GM12801 (cell line): ENCODE measurements around the gene SCD5.

Source experiments
- TF ChIP-seq, protein P1 (sequence below): IDR thresholded peaks from one replicate; pipeline ENCODE4 v1.5.1; 2011; ENCODE audit warnings: control low read depth; ENCODE audit not compliant: insufficient read length; ENCODE audit errors: extremely low read depth

Gene SCD5

DNA sequence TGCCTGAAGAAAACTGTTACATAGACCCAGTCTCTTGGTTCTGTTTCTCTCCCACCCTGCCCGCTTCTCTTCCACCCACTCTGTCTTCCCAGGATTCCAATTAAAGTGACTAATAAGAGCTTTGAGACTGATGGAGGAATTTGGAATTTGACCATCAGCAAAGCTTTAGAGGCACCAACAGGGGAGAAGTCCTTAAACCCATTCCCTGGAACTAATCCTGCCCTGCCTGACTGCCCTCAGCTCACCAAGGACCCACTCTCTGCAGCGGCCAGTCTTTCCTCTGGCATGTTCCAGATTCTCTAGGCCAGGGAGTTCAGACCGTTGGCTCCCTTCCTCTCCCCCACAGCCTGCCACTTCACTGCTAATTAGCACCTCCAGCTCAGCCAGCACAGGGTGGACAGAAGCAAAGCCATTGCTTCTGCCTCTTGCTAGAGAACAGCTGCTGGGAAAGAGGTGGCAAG lies 23.9 kb downstream of the SCD5 start:
- TF ChIP-seq, protein P1, sequence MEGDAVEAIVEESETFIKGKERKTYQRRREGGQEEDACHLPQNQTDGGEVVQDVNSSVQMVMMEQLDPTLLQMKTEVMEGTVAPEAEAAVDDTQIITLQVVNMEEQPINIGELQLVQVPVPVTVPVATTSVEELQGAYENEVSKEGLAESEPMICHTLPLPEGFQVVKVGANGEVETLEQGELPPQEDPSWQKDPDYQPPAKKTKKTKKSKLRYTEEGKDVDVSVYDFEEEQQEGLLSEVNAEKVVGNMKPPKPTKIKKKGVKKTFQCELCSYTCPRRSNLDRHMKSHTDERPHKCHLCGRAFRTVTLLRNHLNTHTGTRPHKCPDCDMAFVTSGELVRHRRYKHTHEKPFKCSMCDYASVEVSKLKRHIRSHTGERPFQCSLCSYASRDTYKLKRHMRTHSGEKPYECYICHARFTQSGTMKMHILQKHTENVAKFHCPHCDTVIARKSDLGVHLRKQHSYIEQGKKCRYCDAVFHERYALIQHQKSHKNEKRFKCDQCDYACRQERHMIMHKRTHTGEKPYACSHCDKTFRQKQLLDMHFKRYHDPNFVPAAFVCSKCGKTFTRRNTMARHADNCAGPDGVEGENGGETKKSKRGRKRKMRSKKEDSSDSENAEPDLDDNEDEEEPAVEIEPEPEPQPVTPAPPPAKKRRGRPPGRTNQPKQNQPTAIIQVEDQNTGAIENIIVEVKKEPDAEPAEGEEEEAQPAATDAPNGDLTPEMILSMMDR = no peak

DNA sequence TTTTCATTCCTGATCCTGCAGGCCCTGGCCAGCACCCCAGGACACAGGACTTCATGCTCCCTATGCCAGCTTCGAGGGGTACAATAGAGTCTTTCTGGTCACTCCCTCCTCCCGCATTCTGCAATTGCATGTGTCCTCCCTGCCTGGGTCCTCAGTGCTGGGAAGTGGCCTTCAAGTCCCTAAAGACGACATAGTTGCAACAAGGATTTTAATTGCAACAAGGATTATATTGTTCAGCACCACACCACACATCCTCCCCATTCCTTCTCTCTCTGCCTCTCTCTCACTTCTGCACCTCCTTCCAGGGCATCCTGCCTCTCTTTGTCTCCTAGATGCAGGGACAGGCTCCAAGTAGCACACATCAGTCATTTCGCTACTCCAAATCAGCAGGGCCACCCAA lies 25.5 kb downstream of the SCD5 start:
- TF ChIP-seq, protein P1 = no peak

DNA sequence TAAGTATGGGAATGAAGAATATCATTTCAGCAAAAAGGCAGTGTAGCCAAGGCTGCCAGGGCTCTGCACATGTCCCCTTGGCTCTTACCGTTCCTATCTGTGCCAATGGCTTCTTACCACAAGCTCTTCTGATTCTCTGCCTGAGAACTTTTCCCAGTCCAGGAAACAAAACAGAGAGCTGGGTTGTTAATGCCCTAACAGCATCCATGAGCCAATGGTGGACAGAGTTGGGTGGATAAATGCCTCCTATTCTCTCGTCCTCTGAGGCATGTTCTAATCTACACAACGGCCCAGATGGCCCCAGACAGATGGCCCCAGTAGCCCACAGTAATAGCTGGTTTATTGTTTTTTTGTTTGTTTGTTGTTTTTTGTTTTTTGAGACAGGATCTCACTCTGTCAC lies 28.0 kb downstream of the SCD5 start:
- TF ChIP-seq, protein P1 = no peak

DNA sequence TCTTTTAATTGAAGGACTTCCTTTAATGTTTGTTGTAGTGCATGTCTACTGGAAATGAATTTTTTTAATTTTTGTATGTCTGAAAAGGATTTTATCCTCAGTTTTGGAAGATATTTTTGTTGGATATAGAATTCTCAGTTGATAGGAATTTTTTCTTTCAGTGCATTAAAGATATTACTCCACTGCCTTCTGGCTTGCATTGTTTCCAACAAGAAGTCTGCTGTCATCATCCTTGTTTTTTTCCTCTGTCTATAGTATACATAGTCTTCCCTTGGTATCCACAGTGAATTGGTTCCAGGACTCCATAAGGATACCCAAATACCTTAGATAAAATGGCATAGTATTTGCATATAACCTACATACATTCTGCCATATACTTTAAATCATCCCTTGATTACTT lies 33.5 kb downstream of the SCD5 start:
- TF ChIP-seq, protein P1 = no peak

DNA sequence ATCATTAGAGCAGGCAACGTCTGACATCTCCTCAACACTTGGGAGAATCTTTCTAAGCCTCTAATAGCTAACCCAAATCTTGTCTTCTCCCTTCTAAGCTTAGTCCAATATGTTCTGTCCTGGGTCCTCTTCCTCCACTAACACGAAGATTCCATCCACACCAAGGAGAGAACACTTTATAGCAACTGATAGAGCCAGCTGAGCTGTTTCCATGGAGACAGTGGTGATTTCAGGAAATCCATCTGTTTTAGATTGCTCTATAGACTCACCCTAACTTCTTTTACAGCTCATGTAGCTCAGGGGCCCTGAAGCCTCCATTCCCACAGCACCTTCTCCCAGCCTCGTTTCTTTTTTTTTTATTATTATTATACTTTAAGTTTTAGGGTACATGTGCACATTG lies 37.4 kb downstream of the SCD5 start:
- TF ChIP-seq, protein P1 = no peak

DNA sequence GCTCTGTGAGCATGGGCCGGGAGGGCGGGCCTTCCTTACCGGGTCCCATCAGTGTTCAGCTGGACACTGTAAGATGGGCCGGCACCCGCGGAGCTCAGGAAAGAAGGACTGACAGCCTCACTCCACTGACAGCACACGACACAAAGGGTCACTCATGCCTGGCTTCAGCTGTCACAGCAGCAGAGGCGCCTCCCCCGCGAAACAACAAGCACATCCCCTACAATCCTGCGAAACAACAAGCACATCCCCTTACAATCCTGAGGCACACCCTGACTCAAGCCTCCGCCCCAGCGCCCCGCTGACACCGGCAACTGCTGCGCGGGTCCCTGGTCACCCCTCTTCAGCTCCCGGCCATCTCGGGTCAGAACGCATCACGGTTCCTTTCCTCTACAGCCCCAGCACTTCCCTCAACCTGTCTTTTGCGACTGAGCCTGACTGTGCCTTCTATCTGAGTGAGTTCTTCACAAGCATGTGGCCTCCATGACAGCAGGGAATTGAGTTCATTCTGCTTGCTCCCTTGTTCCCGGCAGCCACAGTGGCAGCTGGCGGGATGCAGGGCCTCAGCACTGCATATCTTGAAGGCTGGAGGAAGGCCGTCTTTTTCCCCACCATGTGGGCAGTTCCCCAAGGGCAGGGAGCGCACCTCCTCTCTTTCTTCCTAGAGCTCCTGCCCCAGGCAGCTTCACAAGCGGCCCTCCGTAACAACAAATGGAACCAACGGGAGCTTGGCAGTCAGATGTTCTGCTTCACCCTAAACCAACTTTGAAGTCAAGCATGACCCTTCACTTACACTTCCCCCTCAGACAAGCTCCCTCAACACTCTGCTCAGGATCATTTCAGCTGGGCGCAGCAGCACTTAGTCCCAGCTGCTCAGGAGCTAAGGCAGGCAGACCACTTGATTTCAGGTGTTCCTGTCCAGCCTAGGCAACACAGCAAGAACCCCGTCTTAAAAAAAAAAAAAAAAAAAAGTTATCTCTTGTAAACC lies 39.6 kb downstream of the SCD5 start:
- TF ChIP-seq, protein P1 = no peak

DNA sequence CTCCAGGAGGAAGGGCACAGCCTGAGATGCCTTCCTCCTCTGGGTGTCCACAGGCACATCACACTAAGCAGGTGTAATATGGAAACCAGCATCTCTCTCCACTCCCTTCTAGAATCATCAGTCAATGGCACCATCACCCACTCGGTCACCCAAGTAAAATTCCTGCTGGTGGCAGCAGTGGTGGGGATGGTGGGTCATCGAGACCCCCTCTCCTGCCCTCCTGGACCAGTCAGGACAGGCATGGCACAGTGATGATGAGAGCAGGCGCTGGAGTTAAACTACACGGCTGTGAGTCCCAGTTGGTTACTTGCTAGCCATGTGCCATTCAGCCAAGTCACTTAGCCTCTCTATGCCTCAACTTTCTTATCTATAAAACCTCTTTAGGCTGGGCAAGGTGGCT lies 42.5 kb downstream of the SCD5 start:
- TF ChIP-seq, protein P1 = no peak
